Breast epithelium (tissue), 4 donors: ENCODE results near the gene HEXD. TPM values are rescaled to one million over a fixed set of nuclear protein-coding genes. Genes with fewer than 3 reads are reported as not detected.
A peak's percentile ranks its signal among the peaks of the same experiment; 100 is the strongest.

Experiments
- DNase-seq, 2 donors: peaks; one replicate each; pipeline ENCODE4 v3.0.0-alpha.2; 2019; ENCODE audit warnings: low spot score in 2 of 2
- H3K27ac ChIP-seq, 2 donors: fragments of 200-600 bp; sonication (generic) in 1 of 2; one replicate each; pipeline ENCODE4 v1.5.1; 2016 to 2019; ENCODE audit warnings: mild to moderate bottlenecking in 1 of 2
- H3K27me3 ChIP-seq, 2 donors: fragments of 200-600 bp; sonication (generic) in 1 of 2; one replicate each; pipeline versions ENCODE4 v1.5.1 to v1.6.0; 2017 to 2019; ENCODE audit warnings: control low read depth in 1 of 2, mild to moderate bottlenecking in 1 of 2
- H3K36me3 ChIP-seq: fragments of 200-600 bp; one replicate; pipeline ENCODE4 v1.5.1; 2019
- H3K4me1 ChIP-seq, 2 donors: fragments of 200-600 bp; sonication (generic); one replicate each; pipeline ENCODE4 v1.5.1; 2016 to 2019; ENCODE audit warnings: control low read depth in 1 of 2
- H3K4me3 ChIP-seq, 3 donors: fragments of 200-600 bp; sonication (generic); 1 replicate in 2 of 3; 2 replicates in 1 of 3; pipeline ENCODE4 v1.5.1; 2016 to 2019; ENCODE audit warnings: mild to moderate bottlenecking in 3 of 3, moderate library complexity in 2 of 3
- H3K9me3 ChIP-seq, 2 donors: fragments of 200-600 bp; sonication (generic) in 1 of 2; one replicate each; pipeline ENCODE4 v1.5.1; 2016 to 2019; ENCODE audit warnings: control low read depth in 1 of 2
- POLR2A ChIP-seq: fragments of 450-650 bp; IDR thresholded peaks from one replicate; pipeline ENCODE4 v1.6.1; 2016; ENCODE audit warnings: antibody characterized with exemption, mild to moderate bottlenecking, moderate library complexity
- POLR2AphosphoS5 ChIP-seq, 3 donors: sonication (generic); formaldehyde crosslinking; IDR thresholded peaks; one replicate each; pipeline ENCODE4 v1.6.1; 2017; ENCODE audit warnings: antibody characterized with exemption in 3 of 3
- intact Hi-C: fragments of 100-400 bp; cut with DNase I; formaldehyde crosslinking; loops from one replicate; pipeline ENCODE4 v1.15.1; 2023; ENCODE audit warnings: low total_unique reads
- total RNA-seq, 3 donors: library from RNA; depleted of rRNA; stranded (reverse); fragments of >200 nt; gene quantifications; one replicate each; pipeline ENCODE4 v1.1.0, GENCODE V29; 2016
- TF ChIP-seq, protein P1 (sequence below), 3 donors: fragments of 450-650 bp; IDR thresholded peaks; one replicate each; pipeline ENCODE4 v1.5.1; 2016 to 2017; ENCODE audit warnings: antibody characterized with exemption in 3 of 3, mild to moderate bottlenecking in 3 of 3, moderate library complexity in 3 of 3

HEXD gene
- total RNA-seq, 3 donors from 2014 or later = 48.2 to 157 (median 68.2) TPM

DNA sequence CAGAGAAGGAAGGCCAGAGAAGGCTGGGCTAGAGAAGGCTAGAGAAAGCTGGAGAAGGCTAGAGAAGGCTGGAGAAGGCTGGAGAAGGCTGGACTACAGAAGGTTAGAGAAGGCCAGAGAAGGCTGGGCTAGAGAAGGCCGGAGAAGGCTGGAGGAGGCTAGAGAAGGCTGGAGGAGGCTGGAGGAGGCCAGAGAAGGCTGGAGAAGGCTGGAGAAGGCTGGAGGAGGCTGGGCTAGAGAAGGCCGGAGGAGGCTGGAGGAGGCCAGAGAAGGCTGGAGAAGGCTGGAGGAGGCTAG is 6.7 kb downstream of the HEXD start:
- Histone ChIP-seq H3K36me3 (no peaks in the 10 kb centered on the region), H3K27ac (no peak overlapping the region), H3K4me3 (peak overlapping the region in 1 of 3 donors; percentile 30), H3K9me3 (peaks cover 6 to 8% of the 10 kb centered on the region in 2 donors), H3K27me3 (no peaks in the 10 kb centered on the region), H3K4me1 (no peaks in the 10 kb centered on the region)
- no peak for DNase-seq
- intact Hi-C loops = no loop called here
- TF ChIP-seq POLR2A = no peak
- TF ChIP-seq, protein P1, sequence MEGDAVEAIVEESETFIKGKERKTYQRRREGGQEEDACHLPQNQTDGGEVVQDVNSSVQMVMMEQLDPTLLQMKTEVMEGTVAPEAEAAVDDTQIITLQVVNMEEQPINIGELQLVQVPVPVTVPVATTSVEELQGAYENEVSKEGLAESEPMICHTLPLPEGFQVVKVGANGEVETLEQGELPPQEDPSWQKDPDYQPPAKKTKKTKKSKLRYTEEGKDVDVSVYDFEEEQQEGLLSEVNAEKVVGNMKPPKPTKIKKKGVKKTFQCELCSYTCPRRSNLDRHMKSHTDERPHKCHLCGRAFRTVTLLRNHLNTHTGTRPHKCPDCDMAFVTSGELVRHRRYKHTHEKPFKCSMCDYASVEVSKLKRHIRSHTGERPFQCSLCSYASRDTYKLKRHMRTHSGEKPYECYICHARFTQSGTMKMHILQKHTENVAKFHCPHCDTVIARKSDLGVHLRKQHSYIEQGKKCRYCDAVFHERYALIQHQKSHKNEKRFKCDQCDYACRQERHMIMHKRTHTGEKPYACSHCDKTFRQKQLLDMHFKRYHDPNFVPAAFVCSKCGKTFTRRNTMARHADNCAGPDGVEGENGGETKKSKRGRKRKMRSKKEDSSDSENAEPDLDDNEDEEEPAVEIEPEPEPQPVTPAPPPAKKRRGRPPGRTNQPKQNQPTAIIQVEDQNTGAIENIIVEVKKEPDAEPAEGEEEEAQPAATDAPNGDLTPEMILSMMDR (IDR thresholded peaks at IDR 0.05) = no peak
- TF ChIP-seq POLR2AphosphoS5 (IDR thresholded peaks at IDR 0.05) = no peak

DNA sequence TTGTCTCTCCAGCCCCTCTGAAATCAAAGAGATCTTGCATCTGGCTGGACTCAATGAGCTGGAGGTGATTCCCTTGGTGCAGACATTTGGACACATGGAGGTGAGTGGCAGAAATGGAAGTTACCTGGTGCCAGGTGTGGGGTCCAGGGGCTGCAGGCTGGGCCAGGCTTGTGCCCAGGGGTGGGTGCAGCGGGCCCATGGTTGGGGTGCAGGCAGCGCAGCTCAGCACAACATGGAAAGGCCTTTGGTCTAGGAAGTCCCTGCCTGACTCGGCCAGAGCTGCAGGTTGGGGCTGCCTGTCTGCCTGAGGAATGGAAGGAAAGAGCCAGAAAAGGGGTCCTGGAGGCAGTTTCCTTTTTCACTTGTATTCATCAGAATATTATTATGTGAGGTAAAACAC is 10.4 kb downstream of the HEXD start:
- Histone ChIP-seq H3K4me3 (no peak overlapping the region), H3K36me3 (no peaks in the 10 kb centered on the region), H3K27ac (no peak overlapping the region), H3K4me1 (no peaks in the 10 kb centered on the region), H3K27me3 (no peaks in the 10 kb centered on the region), H3K9me3 (no peaks in the 10 kb centered on the region)
- no peak for DNase-seq
- intact Hi-C loops = no loop called here
- TF ChIP-seq, protein P1 (IDR thresholded peaks at IDR 0.05) = no peak
- TF ChIP-seq POLR2AphosphoS5 (IDR thresholded peaks at IDR 0.05) (no peak), POLR2A (no peak)

DNA sequence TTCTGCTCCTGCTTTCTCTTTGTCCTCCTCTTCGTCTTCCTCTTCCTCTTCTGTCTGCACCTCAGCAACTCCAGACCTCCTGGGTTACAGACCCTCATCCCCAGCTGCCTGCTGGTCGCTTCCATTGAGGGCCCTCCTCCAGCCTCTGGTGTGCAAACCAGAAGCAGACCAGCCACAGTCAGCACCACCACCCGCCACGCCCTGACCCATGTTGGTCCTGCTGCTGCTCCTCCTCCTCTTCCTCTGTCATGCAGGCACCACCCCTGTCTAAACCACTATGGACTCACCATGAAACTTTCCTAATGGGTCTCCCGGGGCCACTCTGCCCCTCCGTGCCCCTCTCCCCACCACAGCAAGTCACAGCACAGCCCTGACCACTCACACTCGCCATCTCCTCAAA is 11.7 kb downstream of the HEXD start:
- no peak for DNase-seq
- intact Hi-C loops = no loop called here
- Histone ChIP-seq H3K36me3 (no peaks in the 10 kb centered on the region), H3K4me1 (no peaks in the 10 kb centered on the region), H3K27me3 (no peaks in the 10 kb centered on the region), H3K27ac (no peak overlapping the region), H3K9me3 (no peaks in the 10 kb centered on the region), H3K4me3 (no peak overlapping the region)
- TF ChIP-seq, protein P1 (IDR thresholded peaks at IDR 0.05) = no peak
- TF ChIP-seq POLR2AphosphoS5 (IDR thresholded peaks at IDR 0.05) (no peak), POLR2A (no peak)

DNA sequence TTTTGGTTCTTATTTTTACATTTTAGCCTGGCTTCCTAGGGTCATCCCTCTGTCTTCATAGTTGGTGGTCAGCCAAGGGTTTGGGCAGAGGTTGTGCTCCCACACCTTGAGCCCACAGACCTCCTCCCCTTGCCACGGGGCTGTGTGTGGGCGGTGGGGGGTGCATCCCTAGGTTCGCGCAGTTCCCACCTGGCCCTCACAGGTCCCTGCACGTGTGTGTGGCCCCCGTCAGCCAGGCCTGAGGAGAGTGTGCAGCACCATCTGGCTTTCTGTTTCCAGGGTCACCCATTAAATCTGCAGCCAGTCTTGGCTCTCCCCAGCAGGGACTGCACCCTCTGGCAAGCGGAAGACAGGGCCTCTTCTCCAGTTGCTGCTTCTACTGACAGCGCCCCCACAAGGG is 13.9 kb downstream of the HEXD start:
- no peak for DNase-seq
- no peaks in the 10 kb centered on the region for H3K36me3 ChIP-seq
- H3K9me3 ChIP-seq = no peaks in the 10 kb centered on the region
- no peaks in the 10 kb centered on the region for H3K27me3 ChIP-seq
- no peaks in the 10 kb centered on the region for H3K4me1 ChIP-seq
- no peak for TF ChIP-seq POLR2AphosphoS5 (IDR thresholded peaks at IDR 0.05)
- TF ChIP-seq, protein P1 (IDR thresholded peaks at IDR 0.05) = no peak
- no peak for TF ChIP-seq POLR2A
- no peak overlapping the region for H3K4me3 ChIP-seq
- intact Hi-C loops = no loop called here
- H3K27ac ChIP-seq = no peak overlapping the region

DNA sequence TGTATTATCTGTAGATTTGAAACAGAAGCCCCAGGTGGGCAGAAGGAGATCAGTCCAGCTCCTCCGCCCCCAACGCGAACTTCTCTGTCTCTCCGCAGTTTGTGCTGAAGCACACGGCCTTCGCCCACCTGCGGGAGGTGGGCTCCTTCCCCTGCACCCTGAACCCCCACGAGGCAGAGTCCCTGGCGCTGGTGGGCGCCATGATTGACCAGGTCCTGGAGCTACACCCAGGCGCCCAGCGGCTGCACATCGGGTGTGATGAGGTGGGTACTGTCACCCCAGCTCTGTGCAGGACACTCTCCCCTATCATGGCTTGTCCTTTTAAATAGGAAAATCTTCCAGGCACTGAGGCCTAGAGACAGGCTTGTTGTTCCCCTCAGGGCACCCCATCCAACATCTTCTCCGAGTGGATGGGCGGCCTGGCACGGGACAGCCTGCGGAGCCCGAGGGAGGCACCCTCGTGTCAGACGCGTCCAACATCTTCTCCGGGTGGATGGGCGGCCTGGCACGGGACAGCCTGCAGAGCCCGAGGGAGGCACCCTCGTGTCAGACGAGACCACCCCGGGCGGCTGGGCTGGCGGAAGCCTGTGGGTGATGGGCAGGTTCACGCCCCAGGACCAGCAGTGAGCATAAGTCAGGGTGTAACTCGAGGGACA is 15.5 kb downstream of the HEXD start:
- TF ChIP-seq POLR2A (no peak), POLR2AphosphoS5 (IDR thresholded peaks at IDR 0.05) (no peak)
- TF ChIP-seq, protein P1 (IDR thresholded peaks at IDR 0.05) = no peak
- H3K27ac ChIP-seq = no peak overlapping the region
- H3K36me3 ChIP-seq = no peaks in the 10 kb centered on the region
- no peak overlapping the region for H3K4me3 ChIP-seq
- DNase-seq = no peak
- H3K9me3 ChIP-seq = no peaks in the 10 kb centered on the region
- H3K27me3 ChIP-seq = no peaks in the 10 kb centered on the region
- no peaks in the 10 kb centered on the region for H3K4me1 ChIP-seq
- intact Hi-C loops = no loop called here
